Parathyroid adenoma (tissue), 2 donors: ENCODE data around the gene TP53I13.

Experiments
- H2AFZ ChIP-seq: fragments of 300-600 bp; sonication (generic); one replicate; pipeline ENCODE4 v1.7.0; 2017; ENCODE audit warnings: antibody characterized with exemption, mild to moderate bottlenecking
- H3K27ac ChIP-seq: fragments of 300-600 bp; sonication (generic); one replicate; pipeline ENCODE4 v1.7.0; 2017
- H3K27me3 ChIP-seq: fragments of 300-600 bp; sonication (generic); one replicate; pipeline ENCODE4 v1.7.0; 2017; ENCODE audit warnings: low read length; ENCODE audit not compliant: control insufficient read depth, insufficient read depth
- H3K36me3 ChIP-seq: fragments of 300-600 bp; sonication (generic); one replicate; pipeline ENCODE4 v1.7.0; 2017; ENCODE audit warnings: low read length; ENCODE audit not compliant: control insufficient read depth, insufficient read depth
- H3K4me1 ChIP-seq: fragments of 300-600 bp; sonication (generic); one replicate; pipeline ENCODE4 v1.7.0; 2017; ENCODE audit warnings: control low read depth
- H3K4me2 ChIP-seq: fragments of 300-600 bp; sonication (generic); one replicate; pipeline ENCODE4 v1.7.0; 2017; ENCODE audit warnings: low read length
- H3K4me3 ChIP-seq: fragments of 300-600 bp; sonication (generic); one replicate; pipeline ENCODE4 v1.7.0; 2017; ENCODE audit warnings: low read depth, low read length
- H3K79me2 ChIP-seq: fragments of 300-600 bp; sonication (generic); one replicate; pipeline ENCODE4 v1.7.0; 2017; ENCODE audit warnings: control low read depth
- H3K9ac ChIP-seq: fragments of 300-600 bp; sonication (generic); one replicate; pipeline ENCODE4 v1.7.0; 2017; ENCODE audit warnings: mild to moderate bottlenecking
- H3K9me3 ChIP-seq: fragments of 300-600 bp; sonication (generic); one replicate; pipeline ENCODE4 v1.7.0; 2017; ENCODE audit warnings: low read length; ENCODE audit not compliant: control insufficient read depth
- CTCF ChIP-seq: fragments of 300-600 bp; sonication (generic); IDR thresholded peaks from one replicate; pipeline ENCODE4 v1.7.0; 2017; ENCODE audit warnings: antibody characterized with exemption, mild to moderate bottlenecking
- donor health status: primary hyperparathyroidism.

Gene TP53I13

GRCh38 chr17:29596811-29597210 lies 28.3 kb downstream of the TP53I13 start:
- no peak for TF ChIP-seq CTCF
- Histone ChIP-seq H3K79me2 (no peaks in the 10 kb centered on the region), H3K9ac (no peak overlapping the region), H3K27ac (no peak overlapping the region), H3K4me1 (peaks cover 17% of the 10 kb centered on the region), H3K4me2 (no peak overlapping the region), H3K4me3 (no peak overlapping the region), H2AFZ (no peak overlapping the region), H3K27me3 (no peaks in the 10 kb centered on the region), H3K36me3 (no peaks in the 10 kb centered on the region), H3K9me3 (no peaks in the 10 kb centered on the region)

- Histone ChIP-seq H2AFZ (no peak overlapping the region), H3K27ac (no peak overlapping the region), H3K36me3 (no peaks in the 10 kb centered on the region), H3K4me1 (peaks cover 11% of the 10 kb centered on the region), H3K4me2 (no peak overlapping the region), H3K4me3 (no peak overlapping the region), H3K9me3 (no peaks in the 10 kb centered on the region), H3K79me2 (no peaks in the 10 kb centered on the region), H3K9ac (no peak overlapping the region), H3K27me3 (no peaks in the 10 kb centered on the region)
- no peak for TF ChIP-seq CTCF
These were observed 29.1 kb downstream of the TP53I13 start for GRCh38 chr17:29597361-29598172.

DNA sequence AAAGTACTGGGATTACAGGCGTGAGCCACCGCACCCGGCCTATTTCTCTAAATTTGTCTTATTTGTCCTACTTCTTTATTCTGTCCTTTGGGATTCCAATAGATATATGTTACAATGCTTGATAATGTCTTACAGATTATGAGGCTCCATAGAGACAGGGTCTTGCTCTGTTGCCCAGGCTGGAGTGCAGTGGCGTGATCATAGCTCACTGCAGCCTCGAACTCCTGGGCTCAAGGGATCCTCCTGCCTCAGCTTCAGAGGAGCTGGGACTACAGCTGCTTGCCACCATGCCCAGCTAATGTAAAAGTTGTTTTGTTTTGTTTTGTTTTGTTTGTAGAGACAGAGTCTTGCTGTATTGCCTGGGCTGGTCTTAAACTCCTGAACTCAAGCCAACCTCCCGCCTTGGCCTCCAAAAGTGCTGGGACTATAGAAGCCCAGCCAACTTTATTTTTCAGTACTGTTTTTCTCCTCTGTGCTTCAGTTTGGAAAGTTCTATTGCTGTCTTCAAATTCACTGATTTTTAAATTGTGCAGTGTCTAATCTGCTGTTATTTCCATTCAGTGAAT lies 34.7 kb downstream of the TP53I13 start:
- Histone ChIP-seq H3K79me2 (no peaks in the 10 kb centered on the region), H3K4me2 (no peak overlapping the region), H2AFZ (no peak overlapping the region), H3K9ac (no peak overlapping the region), H3K4me1 (no peaks in the 10 kb centered on the region), H3K27ac (no peak overlapping the region), H3K27me3 (no peaks in the 10 kb centered on the region), H3K9me3 (no peaks in the 10 kb centered on the region), H3K36me3 (no peaks in the 10 kb centered on the region), H3K4me3 (no peak overlapping the region)
- no peak for TF ChIP-seq CTCF

DNA sequence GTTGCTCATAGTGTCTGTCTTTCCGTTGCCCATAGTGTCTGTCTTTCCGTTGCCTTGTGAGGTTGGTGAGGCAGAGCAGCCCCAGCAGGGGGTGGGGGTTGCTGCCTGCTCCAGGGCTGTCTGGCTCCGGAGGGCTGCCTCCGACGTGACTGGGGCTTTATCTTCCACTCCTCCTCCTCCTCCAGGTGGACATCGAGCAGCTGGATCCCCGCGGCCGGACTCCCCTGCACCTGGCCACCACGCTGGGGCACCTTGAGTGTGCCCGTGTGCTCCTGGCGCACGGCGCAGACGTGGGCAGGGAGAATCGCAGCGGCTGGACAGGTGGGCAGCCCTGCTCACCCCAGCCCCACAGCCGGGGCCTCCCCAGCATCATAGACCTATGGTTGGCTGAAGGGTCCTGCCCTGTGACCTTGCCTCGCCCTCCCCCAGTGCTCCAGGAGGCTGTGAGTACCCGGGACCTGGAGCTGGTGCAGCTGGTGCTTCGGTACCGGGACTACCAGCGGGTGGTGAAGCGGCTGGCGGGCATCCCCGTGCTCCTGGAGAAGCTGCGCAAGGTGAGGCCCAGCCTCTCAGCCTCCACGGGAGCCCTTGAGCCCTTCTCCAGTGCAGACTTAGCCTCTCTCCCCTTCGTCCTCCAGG lies 39.2 kb downstream of the TP53I13 start:
- H3K27me3 ChIP-seq = no peaks in the 10 kb centered on the region
- no peak overlapping the region for H3K4me2 ChIP-seq
- H3K9me3 ChIP-seq = no peaks in the 10 kb centered on the region
- no peak for TF ChIP-seq CTCF
- no peak overlapping the region for H3K4me3 ChIP-seq
- H3K79me2 ChIP-seq = no peaks in the 10 kb centered on the region
- H2AFZ ChIP-seq = no peak overlapping the region
- no peaks in the 10 kb centered on the region for H3K36me3 ChIP-seq
- no peaks in the 10 kb centered on the region for H3K4me1 ChIP-seq
- H3K27ac ChIP-seq = no peak overlapping the region
- no peak overlapping the region for H3K9ac ChIP-seq
